Activated CD4-positive, alpha-beta T cell treated with anti-CD3 and anti-CD28 coated beads for 36 hours (primary cell): ENCODE data around the gene ADAM22. TPM values are rescaled to one million over a fixed set of nuclear protein-coding genes. Genes with fewer than 3 reads are reported as not detected.
"Not testable (repeated sequence)": the region's sequence is repeated elsewhere in the genome, so short reads cannot be mapped to it uniquely, and the experiment has no call there.

ENCODE experiments used
- ATAC-seq: fragments of 200-7000 bp; cut with Tn5 transposase; one replicate; pipeline ENCODE4 v1.10.0; 2021; ENCODE audit warnings: mild to moderate bottlenecking, moderate library complexity
- CTCF ChIA-PET: fragments of 350-600 bp; sonication (Branson Sonifier 250); formaldehyde crosslinking; loops from one replicate; lab custom pipeline; 2021; ENCODE audit warnings: antibody characterized with exemption; lab: Charles Lee
- POLR2A ChIA-PET: fragments of 350-600 bp; sonication (Branson Sonifier 250); formaldehyde crosslinking; loops from one replicate; lab custom pipeline; 2021; ENCODE audit warnings: antibody characterized with exemption, inconsistent platforms; lab: Charles Lee
- DNase-seq: peaks from one replicate; pipeline ENCODE4 v3.0.0-alpha.2; 2020
- H3K27ac Mint-ChIP-seq: one replicate; pipeline ENCODE4 v1.8.0; 2021; ENCODE audit warnings: mixed read lengths
- H3K27me3 Mint-ChIP-seq: one replicate; pipeline ENCODE4 v1.8.0; 2021; ENCODE audit warnings: mixed read lengths
- H3K36me3 Mint-ChIP-seq: one replicate; pipeline ENCODE4 v1.8.0; 2021; ENCODE audit warnings: low read depth, mixed read lengths
- H3K4me1 Mint-ChIP-seq: one replicate; pipeline ENCODE4 v1.8.0; 2021; ENCODE audit warnings: mixed read lengths
- H3K4me3 Mint-ChIP-seq: one replicate; pipeline ENCODE4 v1.8.0; 2021; ENCODE audit warnings: mild to moderate bottlenecking, moderate library complexity, mixed read lengths
- H3K9me3 Mint-ChIP-seq: one replicate; pipeline ENCODE4 v1.8.0; 2021; ENCODE audit warnings: low read depth, mixed read lengths
- intact Hi-C, 2 experiments: fragments of 100-400 bp; cut with DNase I in 1 of 2; cut with micrococcal nuclease in 1 of 2; formaldehyde crosslinking; loops; one replicate each; pipeline versions ENCODE4 v1.14.2 to v1.15.1; 2022 to 2024; cut with DNase I, micrococcal nuclease
- total RNA-seq, 2 experiments: library from RNA; stranded (reverse); gene quantifications; one replicate each; pipeline ENCODE4 v1.2.3, GENCODE V29; 2021

ADAM22 gene
- total RNA-seq, 2 experiments from 2014 or later, result 1.1 to 1.8 TPM

DNA sequence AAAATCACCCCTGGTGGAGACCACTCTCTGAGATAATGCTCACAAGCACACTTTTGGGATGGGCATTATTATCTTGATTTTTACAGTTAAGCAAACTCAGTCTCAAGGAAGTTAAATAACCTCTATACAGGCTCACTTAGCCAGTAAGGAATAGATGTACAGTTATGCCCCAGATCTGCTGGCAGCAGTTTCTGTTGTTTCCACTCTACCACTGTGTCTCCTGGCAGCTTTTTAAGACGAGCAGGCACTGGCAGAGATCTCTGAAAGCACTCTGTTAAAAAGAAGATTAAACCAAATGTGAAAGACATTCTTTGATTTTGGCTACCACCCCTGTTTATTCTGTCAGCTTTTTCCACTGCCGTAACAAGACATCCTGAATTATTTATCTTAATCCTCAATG, 212.6 kb downstream of the ADAM22 start:
- DNase-seq (no peak), ATAC-seq (no peak)
- intact Hi-C loops, result no loop called here
- Mint-ChIP-seq H3K4me1 (no peaks in the 10 kb centered on the region), H3K36me3 (peaks cover 5% of the 10 kb centered on the region), H3K27ac (no peak overlapping the region), H3K27me3 (no peaks in the 10 kb centered on the region), H3K4me3 (no peak overlapping the region), H3K9me3 (no peaks in the 10 kb centered on the region)
- CTCF ChIA-PET, result no interaction called here
- POLR2A ChIA-PET, result no interaction called here

GRCh38 chr7:88147341-88147740, 213.3 kb downstream of the ADAM22 start:
- POLR2A ChIA-PET, result no interaction called here
- CTCF ChIA-PET, result no interaction called here
- H3K36me3 Mint-ChIP-seq, result peaks cover 5% of the 10 kb centered on the region
- H3K4me3 Mint-ChIP-seq, result no peak overlapping the region
- no peak overlapping the region for H3K27ac Mint-ChIP-seq
- H3K9me3 Mint-ChIP-seq, result no peaks in the 10 kb centered on the region
- no peaks in the 10 kb centered on the region for H3K27me3 Mint-ChIP-seq
- ATAC-seq, result no peak
- no peak for DNase-seq
- H3K4me1 Mint-ChIP-seq, result no peaks in the 10 kb centered on the region
- intact Hi-C loops, result no loop called here

DNA sequence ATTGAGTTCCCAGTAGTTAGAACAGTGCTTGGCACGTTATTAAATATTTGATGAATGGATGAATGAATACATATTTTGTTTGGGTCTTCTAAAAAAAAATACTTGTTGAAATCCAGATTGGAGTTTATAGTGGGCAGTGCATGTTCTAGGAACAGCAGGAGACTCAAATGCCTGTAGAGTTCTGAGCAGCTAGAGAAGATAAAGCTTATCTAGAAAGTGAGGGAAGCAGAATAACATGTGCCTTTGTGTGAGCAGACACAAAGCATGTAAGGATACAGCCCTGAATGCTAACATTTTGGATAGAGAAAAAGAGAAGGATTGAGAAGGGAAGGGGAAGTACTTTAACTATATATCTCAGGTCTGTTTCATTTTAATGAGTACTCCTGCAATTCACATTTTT, 213.9 kb downstream of the ADAM22 start:
- peaks cover 5% of the 10 kb centered on the region for H3K36me3 Mint-ChIP-seq
- no peaks in the 10 kb centered on the region for H3K27me3 Mint-ChIP-seq
- no peaks in the 10 kb centered on the region for H3K9me3 Mint-ChIP-seq
- ATAC-seq (no peak), DNase-seq (no peak)
- no peak overlapping the region for H3K4me3 Mint-ChIP-seq
- no peak overlapping the region for H3K27ac Mint-ChIP-seq
- CTCF ChIA-PET, result no interaction called here
- POLR2A ChIA-PET, result no interaction called here
- no peaks in the 10 kb centered on the region for H3K4me1 Mint-ChIP-seq
- intact Hi-C loops, result no loop called here

- Mint-ChIP-seq H3K36me3 (peaks cover 5% of the 10 kb centered on the region), H3K27me3 (no peaks in the 10 kb centered on the region), H3K4me3 (no peak overlapping the region), H3K27ac (no peak overlapping the region), H3K4me1 (no peaks in the 10 kb centered on the region), H3K9me3 (no peaks in the 10 kb centered on the region)
- ChIA-PET POLR2A (no interaction called here), CTCF (no interaction called here)
- intact Hi-C loops, result no loop called here
- ATAC-seq, result no peak
- DNase-seq, result no peak
Observed at GRCh38 chr7:88150033-88150432, 216.0 kb downstream of the ADAM22 start.

GRCh38 chr7:88151119-88151790, 217.2 kb downstream of the ADAM22 start:
- no peak for ATAC-seq
- CTCF ChIA-PET, result no interaction called here
- POLR2A ChIA-PET, result no interaction called here
- DNase-seq, result no peak
- H3K27me3 Mint-ChIP-seq, result no peaks in the 10 kb centered on the region
- intact Hi-C loops, result no loop called here
- peaks cover 6% of the 10 kb centered on the region for H3K36me3 Mint-ChIP-seq
- H3K27ac Mint-ChIP-seq, result no peak overlapping the region
- H3K4me1 Mint-ChIP-seq, result no peaks in the 10 kb centered on the region
- H3K9me3 Mint-ChIP-seq, result no peaks in the 10 kb centered on the region
- no peak overlapping the region for H3K4me3 Mint-ChIP-seq

GRCh38 chr7:88153378-88153777, 219.3 kb downstream of the ADAM22 start:
- ChIA-PET CTCF (no interaction called here), POLR2A (no interaction called here)
- H3K9me3 Mint-ChIP-seq, result peaks cover 6% of the 10 kb centered on the region
- no peaks in the 10 kb centered on the region for H3K27me3 Mint-ChIP-seq
- peaks cover 14% of the 10 kb centered on the region for H3K36me3 Mint-ChIP-seq
- ATAC-seq (no peak), DNase-seq (no peak)
- H3K4me3 Mint-ChIP-seq, result no peak overlapping the region
- no peak overlapping the region for H3K27ac Mint-ChIP-seq
- no peaks in the 10 kb centered on the region for H3K4me1 Mint-ChIP-seq
- intact Hi-C loops, result no loop called here

- intact Hi-C loops, result no loop called here
- POLR2A ChIA-PET, result no interaction called here
- CTCF ChIA-PET, result no interaction called here
- H3K4me3 Mint-ChIP-seq, result no peak overlapping the region
- DNase-seq, result no peak
- no peaks in the 10 kb centered on the region for H3K4me1 Mint-ChIP-seq
- H3K9me3 Mint-ChIP-seq, result peaks cover 11% of the 10 kb centered on the region
- H3K27ac Mint-ChIP-seq, result no peak overlapping the region
- no peaks in the 10 kb centered on the region for H3K27me3 Mint-ChIP-seq
- peaks cover 19% of the 10 kb centered on the region for H3K36me3 Mint-ChIP-seq
- ATAC-seq, result no peak
Observed at GRCh38 chr7:88155756-88156155, 221.7 kb downstream of the ADAM22 start.

DNA sequence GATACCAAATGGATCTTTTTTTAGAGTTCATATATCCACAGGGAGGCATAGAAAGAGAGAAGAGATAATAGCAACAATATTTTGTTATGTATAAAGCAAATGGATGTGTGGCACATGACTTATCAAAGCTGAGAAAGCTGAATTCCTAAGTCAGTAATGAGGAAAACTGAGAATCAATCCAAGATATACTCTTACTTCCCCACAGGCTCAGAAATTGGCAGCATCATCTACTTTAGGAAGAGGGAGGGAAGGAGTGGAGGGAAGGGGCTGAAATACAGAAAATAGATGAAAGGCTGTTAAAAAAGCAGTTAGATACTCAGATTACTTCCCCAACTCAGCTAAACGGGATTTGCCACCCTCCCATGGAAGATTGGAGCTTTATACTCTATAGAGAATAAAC, 222.3 kb downstream of the ADAM22 start:
- H3K27ac Mint-ChIP-seq, result no peak overlapping the region
- ChIA-PET CTCF (no interaction called here), POLR2A (no interaction called here)
- ATAC-seq (no peak), DNase-seq (no peak)
- no peak overlapping the region for H3K4me3 Mint-ChIP-seq
- intact Hi-C loops, result no loop called here
- peaks cover 11% of the 10 kb centered on the region for H3K9me3 Mint-ChIP-seq
- no peaks in the 10 kb centered on the region for H3K27me3 Mint-ChIP-seq
- H3K36me3 Mint-ChIP-seq, result peaks cover 15% of the 10 kb centered on the region
- H3K4me1 Mint-ChIP-seq, result no peaks in the 10 kb centered on the region

DNA sequence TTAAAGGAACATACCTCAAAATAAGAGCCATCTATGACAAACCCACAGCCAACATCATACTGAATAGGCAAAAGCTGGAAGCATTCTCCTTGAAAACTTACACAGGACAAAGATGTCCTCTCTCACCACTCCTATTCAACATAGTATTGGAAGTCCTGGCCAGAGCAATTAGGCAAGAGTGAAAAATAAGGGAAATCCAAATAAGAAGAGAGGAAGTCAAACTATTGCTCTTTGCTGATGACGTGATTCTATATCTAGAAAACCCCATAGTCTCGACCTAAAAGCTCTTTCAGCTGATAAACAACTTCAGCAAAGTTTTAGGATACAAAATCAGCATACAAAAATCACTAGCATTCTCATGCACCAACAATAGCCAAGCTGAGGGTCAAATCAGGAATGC, 225.7 kb downstream of the ADAM22 start:
- H3K27ac Mint-ChIP-seq, POLR2A ChIA-PET, H3K4me1 Mint-ChIP-seq, DNase-seq, H3K4me3 Mint-ChIP-seq, H3K27me3 Mint-ChIP-seq, ATAC-seq: not testable (repeated sequence)
- peaks cover 18% of the 10 kb centered on the region for H3K9me3 Mint-ChIP-seq
- peaks cover 15% of the 10 kb centered on the region for H3K36me3 Mint-ChIP-seq
- intact Hi-C loops, result loop anchor here in 1 of 2 experiments (10.0 kb wide), 1 partner anchor 655 kb away; no protein-coding TSS in a partner anchor
- CTCF ChIA-PET, result interaction anchor here (0.7 to 1.4 kb wide), 2 partner anchors 10 to 617 kb away, joined by 3 read pairs; no protein-coding TSS in a partner anchor

- no peak for DNase-seq
- intact Hi-C loops, result loop anchor here in 1 of 2 experiments (10.0 kb wide), 1 partner anchor 661 kb away; no protein-coding TSS in a partner anchor
- no peak for ATAC-seq
- Mint-ChIP-seq H3K4me1 (no peaks in the 10 kb centered on the region), H3K9me3 (peaks cover 6% of the 10 kb centered on the region), H3K4me3 (no peak overlapping the region), H3K27me3 (no peaks in the 10 kb centered on the region), H3K27ac (no peak overlapping the region), H3K36me3 (no peaks in the 10 kb centered on the region)
- ChIA-PET CTCF (interaction anchor here (0.9 kb wide), 1 partner anchor 61 kb away, joined by 3 read pairs; no protein-coding TSS in a partner anchor), POLR2A (no interaction called here)
Observed at GRCh38 chr7:88165697-88166096, 231.6 kb downstream of the ADAM22 start.

GRCh38 chr7:88167223-88167622, 233.2 kb downstream of the ADAM22 start:
- ATAC-seq (no peak), DNase-seq (no peak)
- Mint-ChIP-seq H3K4me1 (no peaks in the 10 kb centered on the region), H3K27ac (no peak overlapping the region), H3K36me3 (no peaks in the 10 kb centered on the region), H3K27me3 (no peaks in the 10 kb centered on the region), H3K4me3 (no peak overlapping the region), H3K9me3 (no peaks in the 10 kb centered on the region)
- ChIA-PET POLR2A (no interaction called here), CTCF (interaction anchor here (0.6 to 1.2 kb wide), 2 partner anchors 51 to 370 kb away, joined by 3 read pairs; no protein-coding TSS in a partner anchor)
- intact Hi-C loops, result loop anchor here in 1 of 2 experiments (10.0 kb wide), 1 partner anchor 662 kb away; no protein-coding TSS in a partner anchor

DNA sequence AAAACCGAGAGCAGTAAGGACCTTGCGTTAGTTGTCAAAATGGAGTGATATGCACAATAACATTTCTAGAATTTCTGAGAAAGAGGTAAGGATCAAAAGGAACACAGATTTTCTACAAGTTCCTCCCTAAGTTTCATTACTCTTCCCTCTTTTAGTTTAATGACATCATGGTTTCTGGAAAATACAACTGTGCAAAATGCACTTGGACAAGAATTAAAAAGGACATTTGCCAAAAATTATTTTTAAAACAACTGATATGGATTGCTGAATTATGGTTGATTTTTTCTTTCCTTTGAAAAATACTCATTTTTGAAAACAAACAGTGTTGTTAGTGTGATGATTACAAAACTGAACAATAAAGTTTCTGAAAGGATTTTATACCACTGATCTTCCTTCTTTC, 233.7 kb downstream of the ADAM22 start:
- CTCF ChIA-PET, result interaction anchor here (0.6 to 1.2 kb wide), 2 partner anchors 52 to 371 kb away, joined by 3 read pairs; no protein-coding TSS in a partner anchor

More for the DNA sequence above, 233.7 kb downstream of the ADAM22 start:
- POLR2A ChIA-PET, result no interaction called here
- Mint-ChIP-seq H3K4me3 (no peak overlapping the region), H3K4me1 (no peaks in the 10 kb centered on the region), H3K36me3 (no peaks in the 10 kb centered on the region), H3K27ac (no peak overlapping the region), H3K9me3 (no peaks in the 10 kb centered on the region), H3K27me3 (no peaks in the 10 kb centered on the region)
- intact Hi-C loops, result loop anchor here (2.0 to 10.0 kb wide), 2 partner anchors 371 to 663 kb away; no protein-coding TSS in a partner anchor
- DNase-seq, result no peak
- ATAC-seq, result no peak
